ENCODE results near the gene RAB9A. TPM values are rescaled to one million over a fixed set of nuclear protein-coding genes. Genes with fewer than 3 reads are reported as not detected.

Gene RAB9A
- total RNA-seq, 2 experiments from 2014 or later = 11.7 to 14.1 TPM

DNA sequence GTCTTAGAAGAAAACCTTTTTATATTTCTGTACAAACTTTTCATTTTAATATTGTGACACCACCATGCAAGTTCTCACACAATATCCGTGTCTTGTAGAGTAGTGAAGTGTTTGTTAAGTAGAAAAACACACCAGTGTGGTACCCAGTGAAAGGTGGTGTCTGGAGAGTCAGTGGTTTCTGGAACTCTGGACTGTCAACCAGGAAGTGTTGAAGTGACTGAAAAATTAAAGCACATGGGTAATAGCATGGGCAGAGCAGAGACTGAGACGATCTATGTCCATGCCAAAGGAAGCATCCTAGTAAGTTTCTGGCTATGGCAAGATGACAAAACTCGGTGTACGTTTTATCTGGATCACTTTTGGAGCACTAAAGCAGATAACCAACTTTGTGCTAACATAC, 22.2 kb downstream of the RAB9A start:
- H3K4me1 ChIP-seq (ENCODE audit: insufficient read depth, low read length, poor library complexity, severe bottlenecking) = no peaks in the 10 kb centered on the region
- H3K27ac ChIP-seq (ENCODE audit: low read depth, low read length, poor library complexity, severe bottlenecking) = no peak overlapping the region
- TF ChIP-seq, protein P1, sequence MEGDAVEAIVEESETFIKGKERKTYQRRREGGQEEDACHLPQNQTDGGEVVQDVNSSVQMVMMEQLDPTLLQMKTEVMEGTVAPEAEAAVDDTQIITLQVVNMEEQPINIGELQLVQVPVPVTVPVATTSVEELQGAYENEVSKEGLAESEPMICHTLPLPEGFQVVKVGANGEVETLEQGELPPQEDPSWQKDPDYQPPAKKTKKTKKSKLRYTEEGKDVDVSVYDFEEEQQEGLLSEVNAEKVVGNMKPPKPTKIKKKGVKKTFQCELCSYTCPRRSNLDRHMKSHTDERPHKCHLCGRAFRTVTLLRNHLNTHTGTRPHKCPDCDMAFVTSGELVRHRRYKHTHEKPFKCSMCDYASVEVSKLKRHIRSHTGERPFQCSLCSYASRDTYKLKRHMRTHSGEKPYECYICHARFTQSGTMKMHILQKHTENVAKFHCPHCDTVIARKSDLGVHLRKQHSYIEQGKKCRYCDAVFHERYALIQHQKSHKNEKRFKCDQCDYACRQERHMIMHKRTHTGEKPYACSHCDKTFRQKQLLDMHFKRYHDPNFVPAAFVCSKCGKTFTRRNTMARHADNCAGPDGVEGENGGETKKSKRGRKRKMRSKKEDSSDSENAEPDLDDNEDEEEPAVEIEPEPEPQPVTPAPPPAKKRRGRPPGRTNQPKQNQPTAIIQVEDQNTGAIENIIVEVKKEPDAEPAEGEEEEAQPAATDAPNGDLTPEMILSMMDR (conservative IDR thresholded peaks at IDR 0.05; ENCODE audit: low read length) = no peak
- TF ChIP-seq EZH2phosphoT487 (IDR thresholded peaks at IDR 0.05; ENCODE audit: borderline replicate concordance, low read depth, low read length) = no peak
- no peaks in the 10 kb centered on the region for H4K20me1 ChIP-seq (ENCODE audit: insufficient read depth, low read length)
- H3K4me2 ChIP-seq (ENCODE audit: low read length) = no peak overlapping the region
- no peaks in the 10 kb centered on the region for H3K9me2 ChIP-seq (ENCODE audit: insufficient read depth, low read length)
- H3K9me3 ChIP-seq (ENCODE audit: low read length) = no peaks in the 10 kb centered on the region
- H3K79me2 ChIP-seq (ENCODE audit: insufficient read depth, low read depth, low read length) = no peaks in the 10 kb centered on the region; the same call in 1 of the 2 replicates
- intact Hi-C loops (cut with micrococcal nuclease; ENCODE audit: unreplicated experiment) = no loop called here
- H3K36me3 ChIP-seq (ENCODE audit: insufficient read depth, low read length) = peaks cover 89% of the 10 kb centered on the region
- no TSS peak for BruUV-seq (replicated peaks)
- no peak overlapping the region for H3K4me3 ChIP-seq (ENCODE audit: low read depth, low read length, poor library complexity, severe bottlenecking)
- no peak for DNase-seq (ENCODE audit: low spot score)
- ChIA-PET CTCF (ENCODE audit: unreplicated experiment) (no interaction called here), POLR2A (no interaction called here)
- no peak overlapping the region for H2AFZ ChIP-seq (ENCODE audit: low read length)

DNA sequence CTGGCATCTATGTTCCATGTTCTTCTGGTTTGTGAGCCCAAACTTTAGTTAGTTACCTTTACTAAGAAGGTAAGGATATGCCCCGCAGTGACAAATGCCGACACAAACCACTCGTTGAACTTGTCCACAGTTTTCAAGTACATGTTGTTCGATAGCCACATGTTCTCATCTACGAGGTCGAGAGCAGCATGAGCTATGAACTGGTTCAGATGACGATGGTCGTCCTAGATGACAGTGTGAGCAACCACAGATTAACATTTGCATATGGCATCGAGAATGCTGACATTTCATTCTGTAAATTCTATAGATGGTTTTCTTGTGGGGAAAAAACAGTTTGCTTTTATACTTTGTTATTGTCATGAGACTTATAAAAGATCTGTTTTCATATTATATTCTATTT, 27.5 kb downstream of the RAB9A start:
- H2AFZ ChIP-seq (ENCODE audit: low read length) = no peak overlapping the region
- H3K9me2 ChIP-seq (ENCODE audit: insufficient read depth, low read length) = no peaks in the 10 kb centered on the region
- ChIA-PET CTCF (ENCODE audit: unreplicated experiment) (no interaction called here), POLR2A (interaction anchor here (0.8 to 1.3 kb wide), 2 partner anchors 18 to 20 kb away, joined by 3 to 4 read pairs; no protein-coding TSS in a partner anchor)
- peaks cover 95% of the 10 kb centered on the region for H3K36me3 ChIP-seq (ENCODE audit: insufficient read depth, low read length)
- no peak overlapping the region for H3K4me2 ChIP-seq (ENCODE audit: low read length)
- no TSS peak for BruUV-seq (replicated peaks)
- H3K4me1 ChIP-seq (ENCODE audit: insufficient read depth, low read length, poor library complexity, severe bottlenecking) = peaks cover 13% of the 10 kb centered on the region
- no peaks in the 10 kb centered on the region for H3K9me3 ChIP-seq (ENCODE audit: low read length)
- no peaks in the 10 kb centered on the region for H4K20me1 ChIP-seq (ENCODE audit: insufficient read depth, low read length)
- DNase-seq (ENCODE audit: low spot score) = no peak
- TF ChIP-seq EZH2phosphoT487 (IDR thresholded peaks at IDR 0.05; ENCODE audit: borderline replicate concordance, low read depth, low read length) = no peak
- TF ChIP-seq, protein P1 (conservative IDR thresholded peaks at IDR 0.05; ENCODE audit: low read length) = no peak
- H3K79me2 ChIP-seq (ENCODE audit: insufficient read depth, low read depth, low read length) = peaks cover 17% of the 10 kb centered on the region
- intact Hi-C loops (cut with micrococcal nuclease; ENCODE audit: unreplicated experiment) = no loop called here
- no peak overlapping the region for H3K27ac ChIP-seq (ENCODE audit: low read depth, low read length, poor library complexity, severe bottlenecking)
- no peak overlapping the region for H3K4me3 ChIP-seq (ENCODE audit: low read depth, low read length, poor library complexity, severe bottlenecking)

- no peak for TF ChIP-seq EZH2phosphoT487 (IDR thresholded peaks at IDR 0.05; ENCODE audit: borderline replicate concordance, low read depth, low read length)
- TF ChIP-seq, protein P1 (conservative IDR thresholded peaks at IDR 0.05; ENCODE audit: low read length) = no peak
- intact Hi-C loops (cut with micrococcal nuclease; ENCODE audit: unreplicated experiment) = no loop called here
- Histone ChIP-seq H3K9me2 (ENCODE audit: insufficient read depth, low read length) (no peaks in the 10 kb centered on the region), H4K20me1 (ENCODE audit: insufficient read depth, low read length) (no peaks in the 10 kb centered on the region), H3K79me2 (ENCODE audit: insufficient read depth, low read depth, low read length) (peaks cover 21% of the 10 kb centered on the region), H3K4me2 (ENCODE audit: low read length) (no peak overlapping the region), H3K4me3 (ENCODE audit: low read depth, low read length, poor library complexity, severe bottlenecking) (no peak overlapping the region), H3K4me1 (ENCODE audit: insufficient read depth, low read length, poor library complexity, severe bottlenecking) (peaks cover 17% of the 10 kb centered on the region), H3K36me3 (ENCODE audit: insufficient read depth, low read length) (peaks cover 92% of the 10 kb centered on the region), H2AFZ (ENCODE audit: low read length) (no peak overlapping the region), H3K27ac (ENCODE audit: low read depth, low read length, poor library complexity, severe bottlenecking) (no peak overlapping the region), H3K9me3 (ENCODE audit: low read length) (no peaks in the 10 kb centered on the region)
- DNase-seq (ENCODE audit: low spot score) = no peak
- BruUV-seq (replicated peaks) = no TSS peak
- POLR2A ChIA-PET = no interaction called here
- CTCF ChIA-PET (ENCODE audit: unreplicated experiment) = no interaction called here
These were observed 28.0 kb downstream of the RAB9A start for GRCh38 chrX:13716905-13717304.

All from OCI-LY7 (cell line).